Activated T-helper 9 cell treated with anti-CD3 and anti-CD28 coated beads, Interleukin-2, amount 50 U/mL, for 16 hours (primary cell): Measurements from ENCODE around the gene RABL2B.

Experiments
- DNase-seq: peaks from one replicate; pipeline ENCODE4 v3.0.0-alpha.2; 2020; ENCODE audit warnings: low read depth

Gene RABL2B

DNA sequence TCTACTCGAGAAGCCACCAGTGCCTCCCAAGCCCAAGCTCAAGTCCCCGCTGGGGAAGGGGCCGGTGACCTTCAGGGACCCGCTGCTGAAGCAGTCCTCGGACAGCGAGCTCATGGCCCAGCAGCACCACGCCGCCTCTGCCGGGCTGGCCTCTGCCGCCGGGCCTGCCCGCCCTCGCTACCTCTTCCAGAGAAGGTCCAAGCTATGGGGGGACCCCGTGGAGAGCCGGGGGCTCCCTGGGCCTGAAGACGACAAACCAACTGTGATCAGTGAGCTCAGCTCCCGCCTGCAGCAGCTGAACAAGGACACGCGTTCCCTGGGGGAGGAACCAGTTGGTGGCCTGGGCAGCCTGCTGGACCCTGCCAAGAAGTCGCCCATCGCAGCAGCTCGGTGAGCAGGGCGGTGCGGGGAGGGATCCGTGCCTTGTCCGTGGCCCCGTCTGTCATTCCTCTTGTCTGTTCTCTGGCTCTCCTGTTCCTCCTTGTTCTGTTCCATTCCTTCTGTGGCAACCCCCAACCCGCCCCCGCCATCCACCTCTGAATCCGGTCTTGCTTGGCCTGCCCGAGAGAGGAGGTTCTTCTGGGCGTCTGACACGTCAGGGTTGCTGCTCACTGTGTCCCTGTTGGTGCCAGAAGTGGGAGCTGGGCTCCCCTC, 61.3 kb downstream of the RABL2B start:
- DNase-seq, result no peak

GRCh38 chr22:50721257-50721844, 62.1 kb downstream of the RABL2B start:
- DNase-seq, result no peak

- DNase-seq, result no peak
Measured at GRCh38 chr22:50720301-50721256, 62.9 kb downstream of the RABL2B start.

DNA sequence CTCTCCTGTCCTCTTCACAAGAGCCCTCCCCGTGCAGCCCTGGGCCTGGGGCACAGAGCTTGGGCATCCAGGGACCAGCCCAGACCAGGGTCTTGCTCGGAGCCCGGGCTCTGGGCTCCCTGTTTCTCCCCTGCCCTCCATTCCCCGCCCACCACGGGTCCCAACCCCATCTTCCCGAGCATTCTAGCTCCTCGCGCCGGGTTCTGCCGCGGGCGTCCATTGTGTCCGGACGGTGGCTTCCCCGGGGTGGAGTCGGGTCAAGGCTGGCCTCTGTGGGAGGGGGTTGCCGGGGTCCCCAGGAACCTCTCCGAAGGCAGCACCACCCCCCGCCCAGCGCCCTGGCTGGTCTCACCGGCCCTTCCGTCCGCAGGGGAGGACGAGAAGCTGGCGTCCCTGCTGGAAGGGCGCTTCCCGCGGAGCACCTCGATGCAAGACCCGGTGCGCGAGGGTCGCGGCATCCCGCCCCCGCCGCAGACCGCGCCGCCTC, 63.6 kb downstream of the RABL2B start:
- no peak for DNase-seq

DNA sequence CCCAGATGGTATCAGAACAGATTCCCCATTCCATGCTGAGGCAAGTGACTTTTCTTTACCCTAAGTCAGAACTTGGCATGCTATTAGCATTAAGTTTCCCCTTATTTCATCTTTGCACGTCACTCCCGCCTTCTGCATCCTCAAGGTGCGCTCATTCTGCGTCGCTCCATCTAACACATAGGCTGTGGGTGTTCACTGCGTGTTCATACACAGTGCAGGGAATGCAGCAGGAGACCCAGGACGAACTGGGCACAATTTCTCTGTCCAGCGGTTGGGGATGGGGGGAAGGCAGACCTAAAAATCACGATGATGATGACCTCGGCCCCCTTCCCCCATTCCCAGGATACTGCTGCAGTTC, 65.1 kb downstream of the RABL2B start:
- DNase-seq, result no peak

- no peak for DNase-seq
Measured at GRCh38 chr22:50717709-50718351, 65.6 kb downstream of the RABL2B start.
